GM19372 (cell line): ENCODE results near the gene PRM1.

Experiments
- ATAC-seq: cut with Tn5 transposase; IDR thresholded peaks from one replicate; pipeline ENCODE4 v1.9.1; 2021; ENCODE audit warnings: mild to moderate bottlenecking, low read depth, moderate library complexity; ENCODE audit not compliant: unreplicated experiment

Gene PRM1

DNA sequence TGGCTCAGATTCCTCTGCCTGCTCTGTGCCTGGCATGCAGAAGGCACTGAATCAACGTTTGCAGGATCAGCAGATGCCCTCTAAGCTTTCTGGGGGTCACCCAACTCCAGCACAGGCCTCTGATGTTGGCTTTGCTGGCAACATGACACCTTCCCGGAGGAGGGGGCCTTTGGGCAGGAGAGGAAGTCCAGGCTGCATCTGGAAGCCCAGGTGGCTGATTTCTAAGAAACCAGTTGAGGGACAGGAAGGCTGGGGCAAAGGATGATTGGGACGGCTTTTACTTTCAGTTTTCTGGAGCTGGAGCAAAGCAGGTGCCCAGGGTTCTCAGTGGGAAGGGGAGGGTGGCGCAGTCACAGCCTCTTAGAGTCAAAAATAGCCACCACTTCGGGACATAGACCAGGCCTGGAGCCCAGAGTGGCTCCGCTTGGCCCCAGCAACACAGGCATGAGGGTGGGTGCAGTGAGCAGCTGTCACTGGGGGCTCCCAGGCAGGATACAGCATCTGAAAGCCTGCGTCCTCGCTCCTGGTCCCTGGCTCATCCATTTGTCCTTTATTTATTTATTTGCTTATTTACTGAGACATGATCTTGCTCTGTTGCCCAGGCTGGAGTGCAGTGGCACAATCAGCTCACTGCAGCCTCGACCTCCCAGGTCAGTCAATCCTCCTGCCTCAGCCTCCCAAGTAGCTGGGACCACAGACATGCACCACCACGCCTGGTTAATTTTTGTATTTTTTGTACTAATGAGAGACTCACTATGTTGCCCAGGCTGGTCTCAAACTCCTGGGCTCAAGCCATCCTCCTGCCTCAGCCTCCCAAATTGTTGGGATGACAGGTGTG is 40.3 kb downstream of the PRM1 start:
- ATAC-seq = no peak

DNA sequence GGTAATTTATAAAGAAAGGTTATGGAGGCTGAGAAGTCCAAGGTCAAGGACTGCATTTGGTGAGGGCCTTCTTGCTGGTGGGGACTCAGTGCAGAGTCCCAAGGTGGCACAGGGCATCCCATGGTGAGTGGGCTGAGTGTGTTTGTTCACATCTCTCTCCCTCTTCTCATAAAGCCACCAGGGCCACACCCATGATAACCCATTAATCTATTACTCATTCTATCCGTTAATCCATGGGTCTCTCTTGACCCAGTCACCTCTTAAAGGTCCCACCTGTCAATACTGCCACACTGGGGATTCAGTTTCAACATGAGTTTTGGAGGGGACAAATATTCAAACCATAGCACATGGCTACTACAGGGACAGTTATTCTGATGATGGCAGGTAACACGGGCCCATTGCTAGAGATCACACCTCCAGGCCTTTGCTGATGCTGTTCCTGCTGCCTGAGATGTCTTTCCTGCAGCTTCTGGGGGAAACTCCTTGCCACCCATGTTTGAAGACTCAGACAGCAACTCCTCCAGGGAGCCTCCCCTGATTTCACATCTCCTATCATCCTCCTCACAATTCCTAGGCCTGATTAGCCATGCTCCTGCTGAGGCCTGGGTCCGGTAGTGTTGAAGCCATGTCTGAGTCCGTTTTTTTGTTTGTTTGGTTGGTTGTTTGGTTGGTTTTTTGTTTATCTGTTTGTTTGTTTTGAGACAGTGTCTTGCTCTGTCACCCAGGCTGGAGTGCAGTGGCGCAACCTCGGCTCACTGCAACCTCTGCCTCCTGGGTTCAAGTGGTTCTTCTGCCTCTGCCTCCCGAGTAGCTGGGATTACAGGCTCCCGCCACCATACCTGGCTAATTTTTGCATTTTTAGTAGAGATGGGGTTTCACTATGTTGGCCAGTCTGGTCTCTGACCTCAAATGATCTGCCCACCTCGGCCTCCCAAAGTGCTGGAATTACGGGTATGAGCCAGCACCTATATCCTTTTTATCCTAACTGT is 41.2 kb downstream of the PRM1 start:
- no peak for ATAC-seq

DNA sequence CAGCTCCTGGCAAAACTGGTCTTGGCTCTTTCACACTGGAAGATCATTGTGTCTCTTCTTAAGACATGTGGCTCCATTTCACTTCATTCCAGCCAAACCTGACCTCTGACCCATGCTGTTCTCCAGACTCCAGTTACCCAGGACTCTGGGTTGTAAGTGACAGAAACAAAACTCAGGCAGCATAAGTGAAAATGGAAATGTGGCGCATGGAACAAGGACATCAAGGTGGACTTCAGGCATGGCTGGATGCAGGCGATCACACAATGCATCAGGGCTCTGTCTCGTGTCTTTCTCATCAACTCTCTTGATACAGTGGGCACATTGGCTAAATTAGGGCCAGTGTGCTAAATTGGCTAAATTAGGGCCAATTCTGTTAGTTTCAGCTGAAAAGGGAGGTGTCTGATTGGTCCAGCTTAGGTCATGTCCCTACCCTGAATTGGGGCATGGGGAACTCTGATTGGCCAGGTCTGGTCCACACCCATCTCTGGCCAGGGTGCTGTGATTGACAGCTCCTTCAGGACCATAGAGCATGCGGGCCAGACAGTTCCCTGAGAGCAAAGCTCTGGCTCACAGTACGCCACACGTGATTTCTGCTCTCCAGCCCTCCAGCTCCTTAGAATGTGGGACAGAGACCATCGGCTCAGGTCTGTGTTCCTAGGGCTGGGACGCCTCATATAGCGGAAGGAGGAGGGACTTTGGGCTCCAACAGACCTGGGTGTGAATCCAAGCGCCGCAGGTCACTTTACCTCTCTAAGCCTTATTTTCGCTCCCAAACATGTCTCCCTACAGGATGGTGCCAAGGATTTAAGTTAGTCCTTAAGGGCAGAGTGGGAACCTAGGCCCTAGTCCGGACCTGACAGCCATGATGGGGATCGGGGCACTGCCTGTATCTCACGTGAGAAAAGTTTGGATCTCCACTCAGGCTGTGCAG is 42.6 kb downstream of the PRM1 start:
- no peak for ATAC-seq

- no peak for ATAC-seq
Observed at GRCh38 chr16:11236461-11237254, 44.5 kb downstream of the PRM1 start.

DNA sequence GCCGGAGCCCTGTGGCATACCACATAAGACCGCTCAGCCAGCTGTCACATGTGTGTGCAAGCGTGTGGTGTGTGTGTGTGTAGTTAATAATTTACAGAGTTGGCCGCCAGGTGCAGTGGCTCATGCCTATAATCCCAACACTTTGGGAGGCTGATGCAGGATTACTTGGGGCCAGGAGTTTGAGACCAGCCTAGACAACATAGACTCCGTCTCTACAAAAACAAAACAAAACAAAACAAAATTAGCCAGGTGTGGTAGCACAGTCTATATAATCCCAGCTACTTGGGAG is 45.5 kb downstream of the PRM1 start:
- ATAC-seq = no peak

GRCh38 chr16:11234884-11235702 is 46.0 kb downstream of the PRM1 start:
- no peak for ATAC-seq

DNA sequence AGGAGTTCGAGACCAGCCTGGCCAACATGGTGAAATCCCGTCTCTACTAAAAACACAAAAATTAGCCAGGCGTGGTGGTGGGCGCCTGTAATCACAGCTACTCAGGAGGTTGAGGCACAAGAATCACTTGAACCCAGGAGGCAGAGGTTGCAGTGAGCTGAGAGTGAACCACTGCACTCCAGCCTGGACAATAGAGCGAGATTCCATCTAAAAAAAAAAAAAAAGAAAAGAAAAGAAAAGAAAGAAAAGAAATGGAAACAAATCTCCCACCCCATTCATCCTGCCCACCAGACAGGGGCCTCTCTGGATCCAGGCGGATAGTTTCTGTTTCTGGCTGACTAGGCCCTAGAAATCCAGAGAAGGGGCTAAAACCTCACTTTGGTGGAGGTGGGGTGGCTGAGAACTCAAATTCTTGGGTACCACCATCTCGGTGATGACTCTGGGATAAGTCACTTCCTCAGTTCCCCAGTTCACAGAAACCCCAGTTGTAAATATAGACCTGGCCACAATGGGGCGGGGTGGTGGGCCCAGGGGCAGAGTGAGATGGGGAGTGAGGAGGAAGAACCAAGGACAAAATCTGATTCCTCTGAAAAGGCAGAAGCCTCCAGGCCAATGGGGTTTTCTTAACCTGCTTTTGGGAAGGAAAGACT is 47.3 kb downstream of the PRM1 start:
- ATAC-seq = no peak

GRCh38 chr16:11232852-11233726 is 48.0 kb downstream of the PRM1 start:
- ATAC-seq = peak; percentile 74

- ATAC-seq = no peak
Observed at GRCh38 chr16:11232302-11232851, 48.8 kb downstream of the PRM1 start.

GRCh38 chr16:11231367-11231970 is 49.7 kb downstream of the PRM1 start:
- no peak for ATAC-seq
